H1 (cell line): ENCODE data around the gene TMPRSS13. TPM values are rescaled to one million over a fixed set of nuclear protein-coding genes. Genes with fewer than 3 reads are reported as not detected.

ENCODE experiments used
- HDAC2 ChIP-seq, 2 experiments: fragments of 300-600 bp in 1 of 2; sonication (generic) in 1 of 2; IDR thresholded peaks; 2 replicates each; pipeline ENCODE4 v1.6.1; 2011 to 2012; ENCODE audit warnings: low read depth in 2 of 2, low read length in 2 of 2, mild to moderate bottlenecking in 2 of 2, moderate library complexity in 2 of 2, borderline replicate concordance in 1 of 2, inconsistent platforms in 1 of 2
- RBBP5 ChIP-seq: IDR thresholded peaks from 2 replicates; pipeline ENCODE4 v1.7.1; 2012; ENCODE audit warnings: low read depth, mild to moderate bottlenecking, inconsistent platforms, low read length, moderate library complexity, borderline replicate concordance
- polyA plus RNA-seq, 7 experiments: library from polyadenylated mRNA; depleted of rRNA in 3 of 7; stranded (reverse) in 5 of 7; unstranded in 2 of 7; fragments of >200 nt in 5 of 7; fragments of 200-250 nt in 2 of 7; gene quantifications; 1 replicate in 5 of 7; 2 replicates in 1 of 7; 4 replicates in 1 of 7; pipeline versions ENCODE4 v1.2.1 to v1.2.3, GENCODE V29; 2011 to 2013; ENCODE audit warnings: missing spikeins in 2 of 7, mixed read lengths in 2 of 7
- total RNA-seq: library from RNA; stranded (reverse); fragmentation: NEBNext Ultra II Directional; extraction: Animal tissue kit (Norgen Biotek cat#: 25700); gene quantifications from 2 replicates; pipeline ENCODE4 v1.2.1, GENCODE V29; 2021

The TMPRSS13 gene
- total and polyA plus RNA-seq, 2 of the 8 experiments (the other 6 are each of a cell fraction or from before 2014, with no cell fraction given), result 0.61 to 0.79 TPM

DNA sequence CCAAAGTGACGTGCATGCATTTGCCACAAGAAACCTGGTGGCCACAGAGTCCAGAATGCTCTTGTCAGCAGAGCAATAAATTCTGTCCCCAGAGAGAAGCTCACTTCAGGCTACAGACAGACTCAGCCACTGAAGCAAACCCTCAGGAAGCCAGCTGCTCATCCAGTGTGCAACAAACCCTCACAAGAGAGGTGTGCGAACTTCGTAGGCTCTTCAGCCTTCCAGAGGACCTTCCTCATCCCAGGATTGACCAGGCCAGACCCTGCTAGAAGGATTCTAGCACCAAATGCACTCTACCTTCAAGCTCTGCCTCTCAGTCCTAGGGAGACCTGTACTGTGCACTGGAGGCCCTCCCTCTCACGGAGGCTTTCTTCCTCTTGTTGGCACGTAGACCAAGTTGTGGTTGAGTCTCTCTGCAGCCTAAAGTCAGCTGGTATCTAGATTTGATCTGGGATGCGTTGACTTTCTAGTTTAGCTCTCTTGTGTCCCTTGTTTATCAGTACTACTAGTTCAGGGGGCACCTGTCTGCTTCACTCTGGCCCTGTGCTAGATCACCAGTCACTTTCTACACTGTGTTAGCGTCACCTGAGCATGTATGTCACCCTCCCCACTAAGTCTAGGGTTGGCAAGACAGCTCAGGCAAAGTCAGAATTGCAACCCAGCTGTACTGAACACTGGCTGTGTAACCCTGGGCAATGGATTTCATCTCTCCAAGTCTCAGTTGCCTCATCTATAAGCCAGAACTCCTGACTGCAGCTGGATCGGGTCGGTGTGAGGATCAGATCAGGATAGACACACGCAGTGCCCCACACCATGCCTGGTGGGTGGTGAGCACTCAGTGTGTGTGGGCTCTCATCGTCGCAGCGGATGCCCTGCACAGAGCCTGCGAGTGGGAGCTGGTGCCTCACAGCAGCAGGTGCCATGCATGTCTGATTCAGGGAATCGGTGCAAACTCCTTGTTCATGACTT lies 22.1 kb upstream of the TMPRSS13 start (continued):
- no peak for TF ChIP-seq HDAC2 (IDR thresholded peaks at IDR 0.05; ENCODE audit: borderline replicate concordance in 1 of 2, low read depth in 2 of 2, low read length in 2 of 2)
- TF ChIP-seq RBBP5, result no peak
